ENCODE results near the gene ARHGAP32. TPM values are rescaled to one million over a fixed set of nuclear protein-coding genes. Genes with fewer than 3 reads are reported as not detected.

ARHGAP32 gene
- total RNA-seq, 1 donor from 2014 or later: 50.8 TPM

DNA sequence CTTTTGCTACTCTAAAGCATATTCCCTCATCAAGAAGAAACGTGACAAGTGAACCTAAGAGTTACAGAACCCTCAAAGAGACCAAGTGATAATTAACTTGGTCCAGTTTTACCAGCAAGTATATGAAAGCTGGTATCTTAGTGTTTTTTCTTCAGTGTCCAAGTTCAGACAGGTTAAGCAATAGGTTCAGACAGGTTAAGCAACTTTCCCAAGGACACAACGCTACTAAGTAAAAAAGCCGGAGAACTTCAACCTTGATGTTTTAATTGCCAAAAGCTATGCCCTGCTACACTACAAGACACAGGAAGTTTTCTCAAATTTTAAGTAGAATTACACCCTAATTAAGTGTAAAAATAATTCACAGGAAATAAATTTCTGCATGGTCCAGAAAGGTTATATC lies 30.0 kb upstream of the ARHGAP32 start:
- FAIRE-seq (no peak), DNase-seq (ENCODE audit: low read depth) (peak; percentile 35)
- Histone ChIP-seq H3K4me3 (ENCODE audit: low read depth, low read length) (no peak overlapping the region), H3K27me3 (ENCODE audit: control insufficient read depth, insufficient read depth, low read length) (no peaks in the 10 kb centered on the region), H3K36me3 (ENCODE audit: control insufficient read depth, insufficient read depth, low read length) (no peaks in the 10 kb centered on the region)
- TF ChIP-seq, protein P1, sequence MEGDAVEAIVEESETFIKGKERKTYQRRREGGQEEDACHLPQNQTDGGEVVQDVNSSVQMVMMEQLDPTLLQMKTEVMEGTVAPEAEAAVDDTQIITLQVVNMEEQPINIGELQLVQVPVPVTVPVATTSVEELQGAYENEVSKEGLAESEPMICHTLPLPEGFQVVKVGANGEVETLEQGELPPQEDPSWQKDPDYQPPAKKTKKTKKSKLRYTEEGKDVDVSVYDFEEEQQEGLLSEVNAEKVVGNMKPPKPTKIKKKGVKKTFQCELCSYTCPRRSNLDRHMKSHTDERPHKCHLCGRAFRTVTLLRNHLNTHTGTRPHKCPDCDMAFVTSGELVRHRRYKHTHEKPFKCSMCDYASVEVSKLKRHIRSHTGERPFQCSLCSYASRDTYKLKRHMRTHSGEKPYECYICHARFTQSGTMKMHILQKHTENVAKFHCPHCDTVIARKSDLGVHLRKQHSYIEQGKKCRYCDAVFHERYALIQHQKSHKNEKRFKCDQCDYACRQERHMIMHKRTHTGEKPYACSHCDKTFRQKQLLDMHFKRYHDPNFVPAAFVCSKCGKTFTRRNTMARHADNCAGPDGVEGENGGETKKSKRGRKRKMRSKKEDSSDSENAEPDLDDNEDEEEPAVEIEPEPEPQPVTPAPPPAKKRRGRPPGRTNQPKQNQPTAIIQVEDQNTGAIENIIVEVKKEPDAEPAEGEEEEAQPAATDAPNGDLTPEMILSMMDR (IDR thresholded peaks at IDR 0.05; ENCODE audit: insufficient read depth, low read length, severe bottlenecking): no peak

DNA sequence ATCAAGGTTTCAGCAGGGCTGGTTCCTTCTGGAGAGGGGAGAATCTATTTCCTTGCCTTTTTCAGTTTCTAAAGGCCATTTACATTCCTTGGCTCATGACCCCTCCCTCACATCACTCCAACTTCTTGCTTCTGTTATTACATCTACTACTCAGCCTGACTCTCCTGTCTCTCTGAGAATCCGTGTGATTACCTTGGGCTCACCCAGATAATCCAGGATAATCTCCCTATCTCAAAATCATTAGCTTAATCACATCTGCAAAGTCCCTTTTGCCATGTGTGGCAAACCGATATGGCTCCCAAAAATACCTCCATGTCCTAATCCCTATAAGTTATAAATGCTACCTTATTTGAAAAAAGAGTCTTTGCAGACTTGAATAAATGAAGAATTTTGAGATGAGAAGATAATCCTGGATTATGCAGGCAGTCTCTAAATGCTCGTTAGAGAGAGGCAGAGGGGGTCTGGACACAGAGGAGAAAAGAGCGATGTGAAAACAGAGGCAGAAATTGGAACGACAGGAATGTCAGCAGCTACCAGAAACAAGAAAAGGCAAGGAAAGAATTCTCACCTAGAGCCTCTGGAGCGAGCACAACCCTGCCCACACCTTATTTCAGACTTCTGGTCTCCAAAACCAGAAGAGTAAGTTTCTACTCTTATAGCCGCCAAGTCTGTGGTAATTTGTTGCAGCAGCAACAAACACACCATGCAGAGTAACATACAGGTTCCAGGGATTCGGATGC lies 23.6 kb upstream of the ARHGAP32 start:
- Histone ChIP-seq H3K27me3 (ENCODE audit: control insufficient read depth, insufficient read depth, low read length) (no peaks in the 10 kb centered on the region), H3K4me3 (ENCODE audit: low read depth, low read length) (no peak overlapping the region), H3K36me3 (ENCODE audit: control insufficient read depth, insufficient read depth, low read length) (no peaks in the 10 kb centered on the region)
- peak; percentile 16 for DNase-seq (ENCODE audit: low read depth)
- TF ChIP-seq, protein P1 (IDR thresholded peaks at IDR 0.05; ENCODE audit: insufficient read depth, low read length, severe bottlenecking): no peak
- FAIRE-seq: no peak

DNA sequence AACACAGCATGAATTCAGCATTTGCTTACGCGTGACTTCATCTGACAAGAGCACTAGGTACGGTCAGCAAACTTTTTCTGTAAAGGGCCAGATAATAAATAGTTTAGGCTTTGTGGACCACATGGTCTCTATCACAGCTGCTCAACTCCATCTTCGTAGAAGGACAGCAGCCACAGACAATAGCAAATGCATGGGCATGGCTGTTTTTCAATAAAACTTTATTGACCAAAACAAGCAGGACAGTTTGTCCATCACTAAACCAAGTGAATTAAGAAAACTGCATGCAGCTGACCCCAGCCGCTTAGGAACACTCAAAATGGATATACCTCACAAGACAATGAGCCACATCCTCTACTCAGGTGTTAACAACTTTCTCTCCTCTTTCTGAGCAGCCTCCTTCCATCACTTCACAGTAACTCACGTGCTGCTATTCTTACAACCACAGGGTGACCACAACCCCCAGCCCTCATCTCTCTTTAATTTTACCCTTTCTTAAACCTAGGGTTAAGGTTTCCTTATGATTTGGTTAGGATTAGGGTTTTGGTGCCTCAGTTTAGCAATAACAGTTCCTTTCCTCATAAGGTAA lies 22.7 kb upstream of the ARHGAP32 start:
- no peak overlapping the region for H3K4me3 ChIP-seq (ENCODE audit: low read depth, low read length)
- H3K36me3 ChIP-seq (ENCODE audit: control insufficient read depth, insufficient read depth, low read length): no peaks in the 10 kb centered on the region
- FAIRE-seq: no peak
- DNase-seq (ENCODE audit: low read depth): no peak
- TF ChIP-seq, protein P1 (IDR thresholded peaks at IDR 0.05; ENCODE audit: insufficient read depth, low read length, severe bottlenecking): no peak
- no peaks in the 10 kb centered on the region for H3K27me3 ChIP-seq (ENCODE audit: control insufficient read depth, insufficient read depth, low read length)

DNA sequence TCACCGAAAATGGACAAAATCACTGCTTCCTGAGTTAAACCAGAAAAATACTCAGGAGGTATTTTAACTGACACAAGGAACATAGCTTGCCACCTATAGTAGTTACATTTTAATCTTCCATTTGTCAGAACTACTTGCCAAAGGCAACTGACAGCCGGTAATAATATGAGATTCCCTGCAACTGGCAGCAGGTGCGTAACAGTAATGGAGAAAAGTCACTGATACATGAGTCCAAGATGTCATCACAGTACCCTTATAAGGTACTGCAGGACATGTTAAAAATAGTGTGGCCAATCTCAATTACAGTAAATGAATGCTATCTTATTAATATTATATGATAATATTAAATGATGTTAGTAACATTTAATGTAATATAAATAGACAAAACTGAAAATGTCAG lies 21.1 kb upstream of the ARHGAP32 start:
- TF ChIP-seq, protein P1 (IDR thresholded peaks at IDR 0.05; ENCODE audit: insufficient read depth, low read length, severe bottlenecking): no peak
- FAIRE-seq: no peak
- no peak overlapping the region for H3K4me3 ChIP-seq (ENCODE audit: low read depth, low read length)

DNA sequence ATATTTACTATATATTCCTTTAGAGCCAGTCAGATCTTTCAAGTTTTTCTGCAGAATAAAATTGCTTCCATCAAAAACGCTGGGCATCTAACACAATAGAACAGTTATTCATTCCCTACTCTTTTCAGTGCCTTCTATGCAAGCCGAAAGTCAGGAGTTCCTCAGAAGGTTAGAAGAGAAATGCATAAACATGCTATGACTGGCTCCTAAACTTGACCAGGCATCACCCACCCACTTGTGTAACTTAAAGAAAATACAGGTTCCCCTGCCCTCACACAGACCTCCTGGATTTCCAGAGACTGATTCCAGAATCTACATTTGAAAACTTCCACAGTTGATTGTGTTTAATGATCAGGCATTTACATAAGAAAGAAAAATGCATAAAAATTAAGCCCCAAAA lies 19.3 kb upstream of the ARHGAP32 start:
- FAIRE-seq (no peak), DNase-seq (ENCODE audit: low read depth) (peak; percentile 56)
- no peaks in the 10 kb centered on the region for H3K27me3 ChIP-seq (ENCODE audit: control insufficient read depth, insufficient read depth, low read length)
- TF ChIP-seq, protein P1 (IDR thresholded peaks at IDR 0.05; ENCODE audit: insufficient read depth, low read length, severe bottlenecking): no peak
- no peak overlapping the region for H3K4me3 ChIP-seq (ENCODE audit: low read depth, low read length)
- H3K36me3 ChIP-seq (ENCODE audit: control insufficient read depth, insufficient read depth, low read length): no peaks in the 10 kb centered on the region

More for the DNA sequence above, 21.1 kb upstream of the ARHGAP32 start:
- no peak for DNase-seq (ENCODE audit: low read depth)
- Histone ChIP-seq H3K27me3 (ENCODE audit: control insufficient read depth, insufficient read depth, low read length) (no peaks in the 10 kb centered on the region), H3K36me3 (ENCODE audit: control insufficient read depth, insufficient read depth, low read length) (no peaks in the 10 kb centered on the region)
